ENCODE measurements around the gene RANBP3.

The RANBP3 gene

GRCh38 chr19:5881543-5882299 is 96.2 kb downstream of the RANBP3 start:
- Histone ChIP-seq H2BK12ac (ENCODE audit: low read length) (no peak overlapping the region), H3K27me3 (ENCODE audit: insufficient read depth, low read length) (no peaks in the 10 kb centered on the region), H3K4me2 (ENCODE audit: low read length) (no peak overlapping the region), H3K4ac (ENCODE audit: low read depth, low read length) (no peak overlapping the region), H3K4me1 (ENCODE audit: control insufficient read depth in 1 of 2, insufficient read depth in 2 of 2, low read length in 2 of 2) (peaks cover 0 to 5% of the 10 kb centered on the region in 2 experiments), H4K91ac (ENCODE audit: low read depth, low read length) (no peak overlapping the region), H4K12ac (ENCODE audit: low read depth, low read length) (no peak overlapping the region), H2AFZ (ENCODE audit: insufficient read depth, low read length, poor library complexity) (no peak overlapping the region), H4K8ac (ENCODE audit: low read depth, low read length) (no peak overlapping the region), H3K4me3 (ENCODE audit: low read depth, low read length) (no peak overlapping the region), H2AK5ac (ENCODE audit: low read length) (no peak overlapping the region), H3K79me1 (ENCODE audit: low read length) (no peaks in the 10 kb centered on the region), H3K18ac (ENCODE audit: low read length) (no peak overlapping the region), H3K9ac (ENCODE audit: low read length) (no peak overlapping the region), H3K27ac (ENCODE audit: low read depth, low read length) (no peak overlapping the region), H2BK5ac (ENCODE audit: low read depth, low read length, poor library complexity) (no peak overlapping the region), H3K23ac (ENCODE audit: low read length) (no peak overlapping the region), H3K36me3 (ENCODE audit: control insufficient read depth in 1 of 2, insufficient read depth in 2 of 2, low read length in 2 of 2) (no peaks in the 10 kb centered on the region), H2BK120ac (ENCODE audit: insufficient read depth, low read length, poor library complexity) (no peak overlapping the region), H3K14ac (ENCODE audit: low read length) (no peak overlapping the region), H3K9me3 (ENCODE audit: insufficient read depth, low read depth, low read length) (no peaks in the 10 kb centered on the region), H3K79me2 (ENCODE audit: control insufficient read depth, insufficient read depth, low read length, poor library complexity) (no peaks in the 10 kb centered on the region)
- no CpG with 5 or more reads among the region's 19 CpGs for WGBS (ENCODE audit: extremely low coverage, insufficient coverage, insufficient read length)
- no peak for DNase-seq

- no peaks in the 10 kb centered on the region for H3K36me3 ChIP-seq (ENCODE audit: control insufficient read depth in 1 of 2, insufficient read depth in 2 of 2, low read length in 2 of 2)
- no peak overlapping the region for H3K4ac ChIP-seq (ENCODE audit: low read depth, low read length)
- no peak overlapping the region for H3K9ac ChIP-seq (ENCODE audit: low read length)
- H2AK5ac ChIP-seq (ENCODE audit: low read length): no peak overlapping the region
- H3K4me2 ChIP-seq (ENCODE audit: low read length): no peak overlapping the region
- no peaks in the 10 kb centered on the region for H3K9me3 ChIP-seq (ENCODE audit: insufficient read depth, low read depth, low read length)
- H3K4me3 ChIP-seq (ENCODE audit: low read depth, low read length): no peak overlapping the region
- peaks cover 0 to 5% of the 10 kb centered on the region in 2 experiments for H3K4me1 ChIP-seq (ENCODE audit: control insufficient read depth in 1 of 2, insufficient read depth in 2 of 2, low read length in 2 of 2)
- no peaks in the 10 kb centered on the region for H3K79me1 ChIP-seq (ENCODE audit: low read length)
- H2BK120ac ChIP-seq (ENCODE audit: insufficient read depth, low read length, poor library complexity): no peak overlapping the region
- no peak overlapping the region for H3K23ac ChIP-seq (ENCODE audit: low read length)
- DNase-seq: no peak
- H3K27me3 ChIP-seq (ENCODE audit: insufficient read depth, low read length): no peaks in the 10 kb centered on the region
- no peak overlapping the region for H4K12ac ChIP-seq (ENCODE audit: low read depth, low read length)
- no peak overlapping the region for H3K27ac ChIP-seq (ENCODE audit: low read depth, low read length)
- no peak overlapping the region for H3K14ac ChIP-seq (ENCODE audit: low read length)
- WGBS (ENCODE audit: extremely low coverage, insufficient coverage, insufficient read length): no CpG with 5 or more reads among the region's 15 CpGs
- H4K8ac ChIP-seq (ENCODE audit: low read depth, low read length): no peak overlapping the region
- H2BK12ac ChIP-seq (ENCODE audit: low read length): no peak overlapping the region
- no peak overlapping the region for H2AFZ ChIP-seq (ENCODE audit: insufficient read depth, low read length, poor library complexity)
- H3K18ac ChIP-seq (ENCODE audit: low read length): no peak overlapping the region
- no peak overlapping the region for H2BK5ac ChIP-seq (ENCODE audit: low read depth, low read length, poor library complexity)
- H4K91ac ChIP-seq (ENCODE audit: low read depth, low read length): no peak overlapping the region
- no peaks in the 10 kb centered on the region for H3K79me2 ChIP-seq (ENCODE audit: control insufficient read depth, insufficient read depth, low read length, poor library complexity)
Observed at GRCh38 chr19:5880604-5881078, 97.3 kb downstream of the RANBP3 start.

- H3K14ac ChIP-seq (ENCODE audit: low read length): no peak overlapping the region
- no peak overlapping the region for H3K4me3 ChIP-seq (ENCODE audit: low read depth, low read length)
- H3K27me3 ChIP-seq (ENCODE audit: insufficient read depth, low read length): no peaks in the 10 kb centered on the region
- no peak overlapping the region for H3K18ac ChIP-seq (ENCODE audit: low read length)
- no peaks in the 10 kb centered on the region for H3K9me3 ChIP-seq (ENCODE audit: insufficient read depth, low read depth, low read length)
- no peak overlapping the region for H3K27ac ChIP-seq (ENCODE audit: low read depth, low read length)
- no peak overlapping the region for H4K8ac ChIP-seq (ENCODE audit: low read depth, low read length)
- no CpG with 5 or more reads among the region's 6 CpGs for WGBS (ENCODE audit: extremely low coverage, insufficient coverage, insufficient read length)
- H4K91ac ChIP-seq (ENCODE audit: low read depth, low read length): no peak overlapping the region
- H3K4ac ChIP-seq (ENCODE audit: low read depth, low read length): no peak overlapping the region
- H3K9ac ChIP-seq (ENCODE audit: low read length): no peak overlapping the region
- no peak overlapping the region for H2BK12ac ChIP-seq (ENCODE audit: low read length)
- no peaks in the 10 kb centered on the region for H3K79me1 ChIP-seq (ENCODE audit: low read length)
- H3K23ac ChIP-seq (ENCODE audit: low read length): no peak overlapping the region
- H2AFZ ChIP-seq (ENCODE audit: insufficient read depth, low read length, poor library complexity): no peak overlapping the region
- H2AK5ac ChIP-seq (ENCODE audit: low read length): no peak overlapping the region
- H4K12ac ChIP-seq (ENCODE audit: low read depth, low read length): no peak overlapping the region
- no peak overlapping the region for H3K4me2 ChIP-seq (ENCODE audit: low read length)
- H3K79me2 ChIP-seq (ENCODE audit: control insufficient read depth, insufficient read depth, low read length, poor library complexity): no peaks in the 10 kb centered on the region
- H2BK120ac ChIP-seq (ENCODE audit: insufficient read depth, low read length, poor library complexity): no peak overlapping the region
- DNase-seq: no peak
- no peaks in the 10 kb centered on the region for H3K36me3 ChIP-seq (ENCODE audit: control insufficient read depth in 1 of 2, insufficient read depth in 2 of 2, low read length in 2 of 2)
- no peak overlapping the region for H2BK5ac ChIP-seq (ENCODE audit: low read depth, low read length, poor library complexity)
- H3K4me1 ChIP-seq (ENCODE audit: control insufficient read depth in 1 of 2, insufficient read depth in 2 of 2, low read length in 2 of 2): peaks cover 0 to 5% of the 10 kb centered on the region in 2 experiments
Observed at GRCh38 chr19:5880196-5880595, 97.7 kb downstream of the RANBP3 start.

GRCh38 chr19:5877882-5878281 is 100.1 kb downstream of the RANBP3 start:
- Histone ChIP-seq H2BK5ac (ENCODE audit: low read depth, low read length, poor library complexity) (no peak overlapping the region), H3K18ac (ENCODE audit: low read length) (no peak overlapping the region), H3K9me3 (ENCODE audit: insufficient read depth, low read depth, low read length) (no peaks in the 10 kb centered on the region), H3K9ac (ENCODE audit: low read length) (no peak overlapping the region), H4K8ac (ENCODE audit: low read depth, low read length) (no peak overlapping the region), H3K79me2 (ENCODE audit: control insufficient read depth, insufficient read depth, low read length, poor library complexity) (no peaks in the 10 kb centered on the region), H2AK5ac (ENCODE audit: low read length) (no peak overlapping the region), H2AFZ (ENCODE audit: insufficient read depth, low read length, poor library complexity) (no peak overlapping the region), H2BK12ac (ENCODE audit: low read length) (no peak overlapping the region), H3K14ac (ENCODE audit: low read length) (no peak overlapping the region), H2BK120ac (ENCODE audit: insufficient read depth, low read length, poor library complexity) (no peak overlapping the region), H3K27me3 (ENCODE audit: insufficient read depth, low read length) (no peaks in the 10 kb centered on the region), H3K23ac (ENCODE audit: low read length) (no peak overlapping the region), H4K91ac (ENCODE audit: low read depth, low read length) (no peak overlapping the region), H3K4me1 (ENCODE audit: control insufficient read depth in 1 of 2, insufficient read depth in 2 of 2, low read length in 2 of 2) (peaks cover 0 to 5% of the 10 kb centered on the region in 2 experiments), H3K4me2 (ENCODE audit: low read length) (no peak overlapping the region), H3K4me3 (ENCODE audit: low read depth, low read length) (no peak overlapping the region), H3K27ac (ENCODE audit: low read depth, low read length) (no peak overlapping the region), H3K4ac (ENCODE audit: low read depth, low read length) (no peak overlapping the region), H3K79me1 (ENCODE audit: low read length) (no peaks in the 10 kb centered on the region), H4K12ac (ENCODE audit: low read depth, low read length) (no peak overlapping the region), H3K36me3 (ENCODE audit: control insufficient read depth in 1 of 2, insufficient read depth in 2 of 2, low read length in 2 of 2) (no peaks in the 10 kb centered on the region)
- no CpG with 5 or more reads among the region's 9 CpGs for WGBS (ENCODE audit: extremely low coverage, insufficient coverage, insufficient read length)
- DNase-seq: no peak

Data from trophoblast cell (in vitro differentiated cells and primary cell).